Prostate gland (tissue), 2 donors: ENCODE results near the gene KIF12. TPM values are rescaled to one million over a fixed set of nuclear protein-coding genes. Genes with fewer than 3 reads are reported as not detected.

Experiments used
- DNase-seq: peaks from one replicate; pipeline ENCODE4 v3.0.0-alpha.2; 2019; ENCODE audit warnings: low spot score
- H3K27ac ChIP-seq, 2 donors: fragments of 200-600 bp; sonication (generic); 2 replicates each; pipeline ENCODE4 v1.5.1; 2017 to 2019
- H3K27me3 ChIP-seq: fragments of 200-600 bp; sonication (generic); replicated peaks from 2 replicates; pipeline ENCODE4 v1.5.1; 2019; ENCODE audit not compliant: insufficient read depth
- H3K36me3 ChIP-seq, 2 donors: fragments of 200-600 bp; sonication (generic); 1 replicate in 1 of 2; 2 replicates in 1 of 2; pipeline versions ENCODE4 v1.5.1 to v1.8.1; 2017 to 2019
- H3K4me1 ChIP-seq: fragments of 200-600 bp; sonication (generic); replicated peaks from 2 replicates; pipeline ENCODE4 v1.5.1; 2019
- H3K4me3 ChIP-seq, 2 donors: fragments of 200-600 bp; sonication (generic); 2 replicates each; pipeline ENCODE4 v1.5.1; 2017 to 2019
- H3K9me3 ChIP-seq: fragments of 200-600 bp; sonication (generic); 2 replicates; pipeline ENCODE4 v1.5.1; 2017
- POLR2A ChIP-seq: fragments of 450-650 bp; IDR thresholded peaks from one replicate; pipeline ENCODE4 v1.6.1; 2016; ENCODE audit warnings: antibody characterized with exemption, mild to moderate bottlenecking
- POLR2AphosphoS5 ChIP-seq: sonication (generic); formaldehyde crosslinking; IDR thresholded peaks from one replicate; pipeline ENCODE4 v1.6.1; 2017; ENCODE audit warnings: antibody characterized with exemption
- WGBS: methylation state at CpG from one replicate; pipeline ENCODE4 v1.1.5; 2018; 5-methylcytosine and 5-hydroxymethylcytosine counted together
- intact Hi-C: fragments of 100-400 bp; cut with DNase I; formaldehyde crosslinking; loops from one replicate; pipeline ENCODE4 v1.14.2; 2022
- total RNA-seq, 2 donors: library from RNA; depleted of rRNA; stranded (reverse); fragments of >200 nt; gene quantifications; one replicate each; pipeline ENCODE4 v1.1.0, GENCODE V29; 2016
- TF ChIP-seq, protein P1 (sequence below), 4 experiments: fragments of 200-600 bp in 2 of 4; fragments of 450-650 bp in 2 of 4; sonication (generic) in 2 of 4; IDR thresholded peaks; 1 replicate in 3 of 4; 2 replicates in 1 of 4; pipeline ENCODE4 v1.5.1; 2016 to 2019; ENCODE audit warnings: antibody characterized with exemption in 4 of 4, mild to moderate bottlenecking in 2 of 4, moderate library complexity in 2 of 4

The KIF12 gene
- total RNA-seq, 2 donors from 2014 or later = 8.4 to 21.5 TPM

DNA sequence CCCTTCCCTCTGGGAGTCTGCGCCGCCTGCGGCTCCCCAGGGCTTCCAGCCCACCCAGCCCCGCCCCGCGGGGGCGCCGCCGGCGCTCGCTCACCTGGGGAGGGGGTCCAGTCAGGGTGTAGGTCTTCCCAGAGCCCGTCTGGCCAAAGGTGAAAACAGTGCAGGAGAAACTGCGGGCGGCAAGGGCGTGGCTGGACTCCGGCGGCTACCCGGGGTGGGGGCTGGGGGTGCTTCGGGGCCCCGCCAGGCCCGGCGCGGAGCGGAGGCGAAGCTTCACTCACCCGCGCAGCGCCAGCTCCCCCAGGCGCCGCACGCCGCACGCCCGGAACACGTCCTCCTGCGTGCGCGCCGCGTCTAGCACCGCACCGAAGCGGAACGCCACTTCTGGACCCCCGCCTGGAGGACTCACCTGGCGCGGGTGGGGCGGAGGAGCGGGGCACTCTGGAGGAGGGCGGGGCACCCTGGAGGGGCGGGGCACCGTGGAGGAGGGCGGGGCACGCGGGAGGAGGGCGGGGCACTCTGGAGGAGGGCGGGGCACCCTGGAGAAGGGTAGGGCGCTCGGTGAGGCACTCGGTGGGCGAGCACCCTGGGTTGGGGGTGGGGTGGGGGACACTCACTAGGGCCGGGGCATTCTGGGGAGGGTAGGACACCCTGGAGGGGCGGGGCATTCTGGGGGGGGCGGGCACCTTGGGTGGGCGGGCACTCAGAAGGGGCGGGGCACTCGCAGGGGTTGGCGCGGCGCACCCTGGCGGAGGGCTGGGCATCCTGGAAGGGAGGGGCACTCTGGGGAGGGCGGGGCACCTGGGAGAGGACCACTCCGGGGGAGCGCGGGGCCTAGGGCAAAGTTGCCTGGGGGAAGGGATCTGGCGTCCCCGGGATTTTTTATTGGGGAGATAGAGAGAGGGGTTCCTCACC, 814 bp downstream of the KIF12 start:
- H3K36me3 ChIP-seq = no peaks in the 10 kb centered on the region
- H3K9me3 ChIP-seq = no peaks in the 10 kb centered on the region
- H3K27me3 ChIP-seq = no peaks in the 10 kb centered on the region
- H3K4me3 ChIP-seq = peak overlapping the region; percentile 47 to 51
- DNase-seq = peak; percentile 60
- TF ChIP-seq, protein P1, sequence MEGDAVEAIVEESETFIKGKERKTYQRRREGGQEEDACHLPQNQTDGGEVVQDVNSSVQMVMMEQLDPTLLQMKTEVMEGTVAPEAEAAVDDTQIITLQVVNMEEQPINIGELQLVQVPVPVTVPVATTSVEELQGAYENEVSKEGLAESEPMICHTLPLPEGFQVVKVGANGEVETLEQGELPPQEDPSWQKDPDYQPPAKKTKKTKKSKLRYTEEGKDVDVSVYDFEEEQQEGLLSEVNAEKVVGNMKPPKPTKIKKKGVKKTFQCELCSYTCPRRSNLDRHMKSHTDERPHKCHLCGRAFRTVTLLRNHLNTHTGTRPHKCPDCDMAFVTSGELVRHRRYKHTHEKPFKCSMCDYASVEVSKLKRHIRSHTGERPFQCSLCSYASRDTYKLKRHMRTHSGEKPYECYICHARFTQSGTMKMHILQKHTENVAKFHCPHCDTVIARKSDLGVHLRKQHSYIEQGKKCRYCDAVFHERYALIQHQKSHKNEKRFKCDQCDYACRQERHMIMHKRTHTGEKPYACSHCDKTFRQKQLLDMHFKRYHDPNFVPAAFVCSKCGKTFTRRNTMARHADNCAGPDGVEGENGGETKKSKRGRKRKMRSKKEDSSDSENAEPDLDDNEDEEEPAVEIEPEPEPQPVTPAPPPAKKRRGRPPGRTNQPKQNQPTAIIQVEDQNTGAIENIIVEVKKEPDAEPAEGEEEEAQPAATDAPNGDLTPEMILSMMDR (IDR thresholded peaks at IDR 0.05) = no peak
- no peak for TF ChIP-seq POLR2AphosphoS5
- no peaks in the 10 kb centered on the region for H3K4me1 ChIP-seq
- no peak overlapping the region for H3K27ac ChIP-seq
- intact Hi-C loops = no loop called here
- 3% methylated on average over 68 of the region's 77 CpGs for WGBS

DNA sequence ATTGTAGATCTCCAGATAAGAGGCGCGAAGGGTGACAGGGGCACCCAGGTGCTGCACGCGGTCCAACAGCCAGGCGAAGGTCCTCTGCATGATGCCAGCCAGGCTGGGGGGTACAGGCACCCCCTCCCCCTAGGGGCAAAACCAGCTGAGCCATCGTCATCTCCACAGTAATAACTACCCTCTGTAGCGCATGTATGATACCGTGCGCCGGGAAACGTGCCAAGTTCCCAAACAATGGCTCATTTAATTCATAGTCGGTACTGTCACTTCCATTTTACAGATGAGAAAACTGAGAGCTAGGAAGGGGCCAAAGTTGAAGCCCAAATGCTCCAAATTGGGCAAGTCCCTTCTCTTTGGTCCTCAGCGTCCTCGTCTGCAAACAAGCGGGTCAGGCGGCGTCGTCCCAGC, 1.5 kb downstream of the KIF12 start:
- no peaks in the 10 kb centered on the region for H3K36me3 ChIP-seq
- no peaks in the 10 kb centered on the region for H3K9me3 ChIP-seq
- no peaks in the 10 kb centered on the region for H3K4me1 ChIP-seq
- H3K4me3 ChIP-seq = peak overlapping the region; percentile 47 to 51
- TF ChIP-seq POLR2AphosphoS5 (no peak), POLR2A (no peak)
- TF ChIP-seq, protein P1 (IDR thresholded peaks at IDR 0.05) = no peak
- 13% methylated on average over 18 of the region's 18 CpGs for WGBS
- intact Hi-C loops = no loop called here
- no peaks in the 10 kb centered on the region for H3K27me3 ChIP-seq
- DNase-seq = no peak
- no peak overlapping the region for H3K27ac ChIP-seq

DNA sequence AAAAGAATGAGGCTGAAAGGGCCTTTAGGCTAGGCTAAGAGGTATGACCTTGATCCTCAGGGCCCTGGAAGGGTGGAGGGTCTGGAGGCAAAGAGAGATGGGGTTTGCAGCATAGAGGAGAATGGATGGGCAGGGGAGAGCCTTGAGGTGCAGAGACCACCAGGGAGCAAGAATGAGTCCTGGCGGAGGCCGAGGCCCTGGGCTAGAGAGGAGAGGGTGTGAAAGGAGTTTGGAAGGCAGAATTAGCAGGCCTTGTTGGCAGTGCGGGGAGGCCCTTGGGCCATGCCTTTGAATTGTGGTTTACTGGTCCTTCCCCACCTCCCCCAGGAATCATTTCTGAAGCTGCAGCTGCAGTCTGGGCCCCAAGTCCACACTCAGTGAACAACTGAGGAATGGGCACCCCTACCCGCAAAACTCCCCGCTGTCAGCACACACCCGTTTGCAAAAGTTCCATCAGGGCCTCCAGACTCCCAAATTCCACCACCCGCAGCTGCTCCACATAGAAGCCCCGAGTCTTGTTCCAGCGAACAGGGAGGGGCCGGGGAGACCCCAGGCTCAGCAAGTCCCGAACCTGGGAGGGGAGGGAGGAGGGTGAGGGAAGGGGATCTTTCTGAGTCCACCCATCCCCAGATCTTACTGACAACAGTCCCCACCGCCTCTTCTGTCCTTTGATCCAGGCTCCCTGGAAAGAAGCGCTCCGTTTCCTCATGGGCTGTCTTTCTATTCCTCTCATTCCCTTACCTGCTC, 2.1 kb downstream of the KIF12 start:
- H3K27me3 ChIP-seq = no peaks in the 10 kb centered on the region
- no peak for DNase-seq
- no peaks in the 10 kb centered on the region for H3K9me3 ChIP-seq
- 68% methylated on average over 14 of the region's 14 CpGs for WGBS
- intact Hi-C loops = no loop called here
- H3K4me1 ChIP-seq = no peaks in the 10 kb centered on the region
- no peak overlapping the region for H3K4me3 ChIP-seq
- no peak overlapping the region for H3K27ac ChIP-seq
- H3K36me3 ChIP-seq = no peaks in the 10 kb centered on the region
- TF ChIP-seq POLR2A (no peak), POLR2AphosphoS5 (no peak)
- TF ChIP-seq, protein P1 (IDR thresholded peaks at IDR 0.05) = no peak

DNA sequence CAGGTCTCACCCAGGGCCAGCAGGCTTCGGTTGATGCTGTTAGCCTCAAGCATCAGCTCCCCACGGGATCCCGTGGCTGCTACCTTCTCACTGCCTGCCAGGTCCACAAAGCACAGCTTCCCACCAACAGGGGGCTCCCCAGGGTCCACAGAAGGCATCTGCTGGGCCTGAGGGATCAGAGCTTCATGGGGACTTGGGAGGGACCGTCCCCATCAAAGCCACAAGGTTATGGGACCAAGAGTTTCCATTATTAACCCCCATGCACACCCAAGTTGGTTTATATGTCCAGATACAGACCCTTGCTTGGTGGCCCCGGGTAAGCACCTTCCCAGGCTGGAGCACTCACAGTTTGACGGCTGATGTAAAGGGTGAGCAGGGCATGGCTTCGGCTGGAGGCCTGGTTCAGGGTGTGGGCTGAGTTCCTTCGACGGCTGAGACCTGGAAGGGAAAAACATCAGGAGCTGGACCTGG, 3.0 kb downstream of the KIF12 start:
- TF ChIP-seq POLR2AphosphoS5 = no peak
- TF ChIP-seq POLR2A = no peak
- TF ChIP-seq, protein P1 (IDR thresholded peaks at IDR 0.05) = no peak
- WGBS = 96% methylated on average over 9 of the region's 9 CpGs
- no peaks in the 10 kb centered on the region for H3K4me1 ChIP-seq
- H3K27me3 ChIP-seq = no peaks in the 10 kb centered on the region
- H3K9me3 ChIP-seq = no peaks in the 10 kb centered on the region
- intact Hi-C loops = no loop called here
- no peak overlapping the region for H3K27ac ChIP-seq
- H3K36me3 ChIP-seq = no peaks in the 10 kb centered on the region
- H3K4me3 ChIP-seq = no peak overlapping the region
- DNase-seq = no peak
